GM12878 (cell line): ENCODE results near the gene FXYD1. TPM values are rescaled to one million over a fixed set of nuclear protein-coding genes. Genes with fewer than 3 reads are reported as not detected.

ENCODE experiments used
- ATAC-seq: fragments of 200-7000 bp; cut with Tn5 transposase; 3 replicates; pipeline ENCODE4 v1.9.1; 2020; ENCODE audit warnings: mild to moderate bottlenecking, moderate library complexity
- BruUV-seq: library from RNA; stranded (reverse); fragments of 400-500 nt; replicated peaks from 2 replicates; lab custom pipeline; 2021; lab: Mats Ljungman, UMichigan
- CTCF ChIA-PET: fragments of 300-600 bp; sonication (Branson Sonifier 250); formaldehyde crosslinking; extraction: SDS; loops from one replicate; lab custom pipeline; 2021; ENCODE audit warnings: inconsistent platforms; lab: Yijun Ruan, JAX
- POLR2A ChIA-PET: fragments of 350-600 bp; formaldehyde crosslinking; extraction: SDS; loops from one replicate; lab custom pipeline; 2021; ENCODE audit warnings: inconsistent platforms; lab: Charles Lee
- RAD21 ChIA-PET: fragments of 300-600 bp; sonication (Branson Sonifier 250); formaldehyde crosslinking; loops from one replicate; lab custom pipeline; 2023; ENCODE audit warnings: antibody characterized with exemption; ENCODE audit not compliant: unreplicated experiment; lab: Charles Lee
- SMC1A ChIA-PET: fragments of 300-600 bp; sonication (Branson Sonifier 250); formaldehyde crosslinking; loops from one replicate; lab custom pipeline; 2023; ENCODE audit not compliant: unreplicated experiment, uncharacterized antibody; lab: Charles Lee
- DNase-seq: peaks from one replicate; pipeline ENCODE4 v3.0.0-alpha.2; 2011; ENCODE audit warnings: low read depth, low spot score
- FAIRE-seq: peaks from 3 replicates; lab custom pipeline; 2011; peaks lifted over from hg19 to GRCh38; lab: Jason Lieb, UNC
- H2AFZ ChIP-seq: 2 replicates; pipeline ENCODE4 v1.6.0; 2011; ENCODE audit warnings: low read depth, low read length, control low read depth; ENCODE audit not compliant: control insufficient read depth
- H3K27ac ChIP-seq: 2 replicates; pipeline ENCODE4 v1.5.1; 2011; ENCODE audit warnings: control low read depth; ENCODE audit not compliant: control insufficient read depth, insufficient read depth
- H3K27me3 ChIP-seq, 2 experiments: replicated peaks in 1 of 2; 2 replicates each; pipeline versions ENCODE4 v1.6.0 to v1.6.1; 2011; ENCODE audit warnings: low read length in 1 of 2; ENCODE audit not compliant: control insufficient read depth in 2 of 2, insufficient read depth in 2 of 2
- H3K36me3 ChIP-seq, 2 experiments: 2 replicates each; pipeline ENCODE4 v1.5.1; 2011; ENCODE audit warnings: low read length in 1 of 2; ENCODE audit not compliant: control insufficient read depth in 2 of 2, insufficient read depth in 2 of 2
- H3K4me1 ChIP-seq: 2 replicates; pipeline ENCODE4 v1.6.1; 2011; ENCODE audit warnings: mild to moderate bottlenecking, low read length, moderate library complexity, mixed read lengths; ENCODE audit not compliant: control insufficient read depth, insufficient read depth
- H3K4me2 ChIP-seq: 2 replicates; pipeline ENCODE4 v1.6.0; 2011; ENCODE audit warnings: control low read depth; ENCODE audit not compliant: control insufficient read depth, insufficient read depth
- H3K4me3 ChIP-seq: fragments of 200-600 bp; sonication (generic); 2 replicates; pipeline ENCODE4 v1.5.1; 2016
- H3K79me2 ChIP-seq: 2 replicates; pipeline ENCODE4 v1.6.0; 2011; ENCODE audit warnings: low read length; ENCODE audit not compliant: control insufficient read depth, insufficient read depth
- H3K9ac ChIP-seq: 2 replicates; pipeline ENCODE4 v1.8.0; 2011; ENCODE audit warnings: low read length, control low read depth, mixed read lengths; ENCODE audit not compliant: control insufficient read depth, insufficient read depth
- H3K9me3 ChIP-seq: replicated peaks from 3 replicates; pipeline ENCODE4 v1.5.1; 2011; ENCODE audit warnings: mild to moderate bottlenecking, low read length; ENCODE audit not compliant: control insufficient read depth, insufficient read depth
- H4K20me1 ChIP-seq: 2 replicates; pipeline ENCODE4 v1.6.0; 2011; ENCODE audit not compliant: control insufficient read depth, insufficient read depth
- EP300 ChIP-seq, 2 experiments: fragments of 150-350 bp in 1 of 2; IDR thresholded peaks; 2 replicates each; pipeline ENCODE4 v1.6.1; 2011 to 2012; ENCODE audit warnings: low read depth in 2 of 2, low read length in 2 of 2, borderline replicate concordance in 1 of 2, improper control_type of control experiment in 1 of 2, inconsistent platforms in 1 of 2; ENCODE audit not compliant: control insufficient read depth in 1 of 2
- GABPA ChIP-seq: IDR thresholded peaks from 2 replicates; pipeline ENCODE4 v1.6.1; 2014; ENCODE audit warnings: antibody characterized with exemption, low read depth, mild to moderate bottlenecking, inconsistent platforms
- HDAC2 ChIP-seq: fragments of 200-600 bp; sonication (generic); IDR thresholded peaks from 2 replicates; pipeline ENCODE4 v1.6.1; 2017
- KDM1A ChIP-seq: fragments of 200-600 bp; sonication (generic); IDR thresholded peaks from 2 replicates; pipeline ENCODE4 v1.6.1; 2016; ENCODE audit warnings: borderline replicate concordance
- MYC ChIP-seq: IDR thresholded peaks from 2 replicates; pipeline ENCODE4 v1.6.1; 2011; ENCODE audit warnings: mild to moderate bottlenecking, low read length, moderate library complexity, inconsistent platforms; ENCODE audit not compliant: insufficient read depth, insufficient replicate concordance, insufficient read length, severe bottlenecking
- NBN ChIP-seq: fragments of 450-650 bp; IDR thresholded peaks from 2 replicates; pipeline ENCODE4 v1.6.1; 2016
- NFXL1 ChIP-seq: fragments of 450-650 bp; IDR thresholded peaks from 2 replicates; pipeline ENCODE4 v1.6.1; 2017; ENCODE audit warnings: antibody characterized with exemption, mild to moderate bottlenecking, borderline replicate concordance
- PAX8 ChIP-seq: fragments of 450-650 bp; IDR thresholded peaks from 2 replicates; pipeline ENCODE4 v1.6.1; 2017; ENCODE audit warnings: mild to moderate bottlenecking, moderate library complexity
- POU2F2 ChIP-seq: IDR thresholded peaks from 3 replicates; pipeline ENCODE4 v1.6.1; 2011; ENCODE audit warnings: low read depth, mild to moderate bottlenecking, low read length, borderline replicate concordance
- STAT1 ChIP-seq: fragments of 450-650 bp; conservative IDR thresholded peaks from 2 replicates; pipeline ENCODE4 v1.6.1; 2014; ENCODE audit warnings: antibody characterized with exemption, mild to moderate bottlenecking
- TARDBP ChIP-seq: IDR thresholded peaks from 2 replicates; pipeline ENCODE4 v1.6.1; 2016; ENCODE audit warnings: borderline replicate concordance
- TBL1XR1 ChIP-seq: IDR thresholded peaks from 2 replicates; pipeline ENCODE4 v1.6.1; 2012; ENCODE audit warnings: low read depth, low read length, improper control_type of control experiment
- TCF12 ChIP-seq: IDR thresholded peaks from 2 replicates; pipeline ENCODE4 v1.6.1; 2011; ENCODE audit warnings: low read depth, mild to moderate bottlenecking, low read length
- TCF3 ChIP-seq: IDR thresholded peaks from 2 replicates; pipeline ENCODE4 v1.6.1; 2012; ENCODE audit warnings: low read depth, mild to moderate bottlenecking, low read length, borderline replicate concordance; ENCODE audit not compliant: insufficient read depth
- WRNIP1 ChIP-seq: IDR thresholded peaks from 2 replicates; pipeline ENCODE4 v1.6.1; 2011; ENCODE audit warnings: low read depth, low read length, improper control_type of control experiment, borderline replicate concordance
- WGBS: methylation state at CpG from one replicate; pipeline ENCODE4 v1.1.6; 2016; ENCODE audit warnings: low lambda C conversion rate; ENCODE audit not compliant: insufficient replicate concordance, insufficient coverage; ENCODE audit errors: missing lambda C conversion rate; 5-methylcytosine and 5-hydroxymethylcytosine counted together
- in situ Hi-C: fragments of 300-500 bp; cut with MboI; formaldehyde crosslinking; loops from 9 replicates; pipeline ENCODE4 v1.14.3; 2018; ENCODE audit warnings: mixed read lengths
- intact Hi-C: fragments of 100-400 bp; cut with micrococcal nuclease; formaldehyde crosslinking; loops from one replicate; pipeline ENCODE4 v1.14.2; 2022; ENCODE audit not compliant: unreplicated experiment
- polyA plus RNA-seq, 11 experiments: library from polyadenylated mRNA; depleted of rRNA in 4 of 11; unstranded in 6 of 11; stranded (reverse) in 5 of 11; fragments of >200 nt; fragmentation: Nextera tagmentation in 4 of 11; fragmentation: Illumina TruSeq in 1 of 11; extraction: Ambion mirVana in 4 of 11; extraction: Trizol in 1 of 11; gene quantifications; 1 replicate in 1 of 11; 2 replicates in 10 of 11; pipeline versions ENCODE4 v1.2.1 to v1.2.3, GENCODE V29; 2011 to 2016; ENCODE audit warnings: inconsistent platforms in 2 of 11, missing spikeins in 2 of 11, low read depth in 1 of 11
- total RNA-seq, 4 experiments: library from RNA; depleted of rRNA in 3 of 4; stranded (reverse); fragments of >200 nt in 3 of 4; fragmentation: Illumina TruSeq in 1 of 4; extraction: Trizol in 1 of 4; gene quantifications; 2 replicates each; pipeline versions ENCODE4 v1.2.1 to v1.2.3, GENCODE V29; 2013 to 2021
- TF ChIP-seq, protein P1 (sequence below), 3 experiments: IDR thresholded peaks in 2 of 3; conservative IDR thresholded peaks in 1 of 3; 2 replicates each; pipeline ENCODE4 v1.5.1; 2011; ENCODE audit warnings: low read depth in 3 of 3, low read length in 3 of 3, mild to moderate bottlenecking in 3 of 3, control low read depth in 2 of 3, moderate library complexity in 2 of 3, inconsistent platforms in 1 of 3, mixed read lengths in 1 of 3; ENCODE audit not compliant: control insufficient read depth in 2 of 3, insufficient read depth in 1 of 3; ENCODE audit errors: extremely low read depth in 1 of 3
- TF ChIP-seq, protein P2 (sequence below): IDR thresholded peaks from 2 replicates; pipeline ENCODE4 v1.6.1; 2011; ENCODE audit warnings: low read depth, mild to moderate bottlenecking, low read length, moderate library complexity, borderline replicate concordance; ENCODE audit errors: extremely low read depth
- TF ChIP-seq, protein P3 (sequence below): fragments of 450-650 bp; formaldehyde crosslinking; IDR thresholded peaks from 2 replicates; pipeline ENCODE4 v1.4.0; 2022; ENCODE audit warnings: mild to moderate bottlenecking, moderate library complexity

FXYD1 gene
- total and polyA plus RNA-seq, 10 of the 15 experiments (the other 5 are each of a cell fraction or from before 2014, with no cell fraction given), result 0.34 to 1.2 (median 0.49) TPM; not detected in 4

GRCh38 chr19:35179830-35180229 is 41.2 kb downstream of the FXYD1 start (continued):
- no peak for TF ChIP-seq PAX8

GRCh38 chr19:35181387-35181786 is 42.8 kb downstream of the FXYD1 start:
- no peaks in the 10 kb centered on the region for H3K79me2 ChIP-seq
- 20% methylated on average over 1 of the region's 1 CpG for WGBS
- no peaks in the 10 kb centered on the region for H3K4me1 ChIP-seq
- no peak overlapping the region for H2AFZ ChIP-seq
- no peaks in the 10 kb centered on the region for H3K36me3 ChIP-seq
- ATAC-seq (no peak), DNase-seq (no peak), FAIRE-seq (no peak)
- ChIA-PET POLR2A (interaction anchor here (0.6 to 1.2 kb wide), 3 partner anchors 9 to 781 kb away, joined by 3 read pairs; no protein-coding TSS in a partner anchor), CTCF (interaction anchor here (0.9 to 1.3 kb wide), 2 partner anchors 12 to 18 kb away, joined by 3 read pairs; no protein-coding TSS in a partner anchor), SMC1A (interaction anchor here (0.8 kb wide), 1 partner anchor 15 kb away, joined by 3 read pairs; no protein-coding TSS in a partner anchor), RAD21 (no interaction called here)
- in situ Hi-C loops (no loop called here), intact Hi-C loops (no loop called here)
- no peaks in the 10 kb centered on the region for H4K20me1 ChIP-seq
- TF ChIP-seq TBL1XR1 (no peak), KDM1A (no peak), HDAC2 (no peak), MYC (no peak), EP300 (IDR thresholded peaks at IDR 0.05; ENCODE audit: borderline replicate concordance in 1 of 2, control insufficient read depth in 1 of 2, low read depth in 2 of 2, low read length in 2 of 2) (no peak), TARDBP (no peak), TCF3 (no peak), POU2F2 (no peak), STAT1 (no peak), GABPA (no peak), NBN (no peak), NFXL1 (no peak), WRNIP1 (no peak), TCF12 (no peak)
- TF ChIP-seq, protein P1, sequence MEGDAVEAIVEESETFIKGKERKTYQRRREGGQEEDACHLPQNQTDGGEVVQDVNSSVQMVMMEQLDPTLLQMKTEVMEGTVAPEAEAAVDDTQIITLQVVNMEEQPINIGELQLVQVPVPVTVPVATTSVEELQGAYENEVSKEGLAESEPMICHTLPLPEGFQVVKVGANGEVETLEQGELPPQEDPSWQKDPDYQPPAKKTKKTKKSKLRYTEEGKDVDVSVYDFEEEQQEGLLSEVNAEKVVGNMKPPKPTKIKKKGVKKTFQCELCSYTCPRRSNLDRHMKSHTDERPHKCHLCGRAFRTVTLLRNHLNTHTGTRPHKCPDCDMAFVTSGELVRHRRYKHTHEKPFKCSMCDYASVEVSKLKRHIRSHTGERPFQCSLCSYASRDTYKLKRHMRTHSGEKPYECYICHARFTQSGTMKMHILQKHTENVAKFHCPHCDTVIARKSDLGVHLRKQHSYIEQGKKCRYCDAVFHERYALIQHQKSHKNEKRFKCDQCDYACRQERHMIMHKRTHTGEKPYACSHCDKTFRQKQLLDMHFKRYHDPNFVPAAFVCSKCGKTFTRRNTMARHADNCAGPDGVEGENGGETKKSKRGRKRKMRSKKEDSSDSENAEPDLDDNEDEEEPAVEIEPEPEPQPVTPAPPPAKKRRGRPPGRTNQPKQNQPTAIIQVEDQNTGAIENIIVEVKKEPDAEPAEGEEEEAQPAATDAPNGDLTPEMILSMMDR (IDR thresholded peaks at IDR 0.05 in 2 of 3, conservative IDR thresholded peaks at IDR 0.05 in 1 of 3; ENCODE audit: control insufficient read depth in 2 of 3, extremely low read depth in 1 of 3, insufficient read depth in 1 of 3, low read depth in 3 of 3, low read length in 3 of 3), result no peak
- TF ChIP-seq, protein P2, sequence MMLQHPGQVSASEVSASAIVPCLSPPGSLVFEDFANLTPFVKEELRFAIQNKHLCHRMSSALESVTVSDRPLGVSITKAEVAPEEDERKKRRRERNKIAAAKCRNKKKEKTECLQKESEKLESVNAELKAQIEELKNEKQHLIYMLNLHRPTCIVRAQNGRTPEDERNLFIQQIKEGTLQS, result no peak
- TF ChIP-seq, protein P3, sequence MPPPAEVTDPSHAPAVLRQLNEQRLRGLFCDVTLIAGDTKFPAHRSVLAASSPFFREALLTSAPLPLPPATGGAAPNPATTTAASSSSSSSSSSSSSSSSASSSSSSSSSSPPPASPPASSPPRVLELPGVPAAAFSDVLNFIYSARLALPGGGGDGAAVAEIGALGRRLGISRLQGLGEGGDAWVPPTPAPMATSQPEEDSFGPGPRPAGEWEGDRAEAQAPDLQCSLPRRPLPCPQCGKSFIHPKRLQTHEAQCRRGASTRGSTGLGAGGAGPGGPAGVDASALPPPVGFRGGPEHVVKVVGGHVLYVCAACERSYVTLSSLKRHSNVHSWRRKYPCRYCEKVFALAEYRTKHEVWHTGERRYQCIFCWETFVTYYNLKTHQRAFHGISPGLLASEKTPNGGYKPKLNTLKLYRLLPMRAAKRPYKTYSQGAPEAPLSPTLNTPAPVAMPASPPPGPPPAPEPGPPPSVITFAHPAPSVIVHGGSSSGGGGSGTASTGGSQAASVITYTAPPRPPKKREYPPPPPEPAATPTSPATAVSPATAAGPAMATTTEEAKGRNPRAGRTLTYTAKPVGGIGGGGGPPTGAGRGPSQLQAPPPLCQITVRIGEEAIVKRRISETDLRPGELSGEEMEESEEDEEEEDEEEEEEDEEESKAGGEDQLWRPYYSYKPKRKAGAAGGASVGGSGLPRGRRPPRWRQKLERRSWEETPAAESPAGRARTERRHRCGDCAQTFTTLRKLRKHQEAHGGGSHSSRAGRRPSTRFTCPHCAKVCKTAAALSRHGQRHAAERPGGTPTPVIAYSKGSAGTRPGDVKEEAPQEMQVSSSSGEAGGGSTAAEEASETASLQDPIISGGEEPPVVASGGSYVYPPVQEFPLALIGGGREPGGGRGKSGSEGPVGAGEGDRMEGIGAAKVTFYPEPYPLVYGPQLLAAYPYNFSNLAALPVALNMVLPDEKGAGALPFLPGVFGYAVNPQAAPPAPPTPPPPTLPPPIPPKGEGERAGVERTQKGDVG (CRISPR knock-in tag), result no peak
- no peak overlapping the region for H3K9ac ChIP-seq
- H3K4me2 ChIP-seq, result no peak overlapping the region
- H3K9me3 ChIP-seq, result peaks cover 7% of the 10 kb centered on the region
- no peak overlapping the region for H3K27ac ChIP-seq
- no peak overlapping the region for H3K4me3 ChIP-seq
- no TSS peak for BruUV-seq
- no peaks in the 10 kb centered on the region for H3K27me3 ChIP-seq
